HepG2 (cell line): ENCODE data around the gene GRB7. TPM values are rescaled to one million over a fixed set of nuclear protein-coding genes. Genes with fewer than 3 reads are reported as not detected.

Experiments
- ATAD3A ChIP-seq: sonication (generic); formaldehyde crosslinking; IDR thresholded peaks from 2 replicates; pipeline ENCODE4 v1.4.0; 2020; ENCODE audit warnings: missing genetic modification reagents
- ATF7-NPFF ChIP-seq: sonication (generic); formaldehyde crosslinking; IDR thresholded peaks from 2 replicates; pipeline ENCODE4 v1.8.1; 2023; ENCODE audit warnings: mild to moderate bottlenecking, low read depth, missing genetic modification reagents, moderate library complexity
- CENPT ChIP-seq: sonication (generic); formaldehyde crosslinking; IDR thresholded peaks from 2 replicates; pipeline ENCODE4 v1.8.0; 2022; ENCODE audit warnings: low read depth, mild to moderate bottlenecking, moderate library complexity, missing genetic modification reagents
- FOSL2 ChIP-seq: sonication (generic); formaldehyde crosslinking; IDR thresholded peaks from 2 replicates; pipeline ENCODE4 v1.4.0; 2020; ENCODE audit warnings: missing genetic modification reagents
- HNRNPK ChIP-seq: fragments of 200-400 bp; formaldehyde crosslinking; IDR thresholded peaks from 2 replicates; pipeline ENCODE4 v1.6.1; 2018; ENCODE audit warnings: low read length, low read depth, moderate library complexity, mild to moderate bottlenecking; ENCODE audit not compliant: poor library complexity, severe bottlenecking
- NFE2L1 ChIP-seq: sonication (generic); formaldehyde crosslinking; IDR thresholded peaks from 2 replicates; pipeline ENCODE4 v1.4.0; 2020; ENCODE audit warnings: missing genetic modification reagents, mild to moderate bottlenecking, borderline replicate concordance
- ZC3H4 ChIP-seq: sonication (generic); formaldehyde crosslinking; IDR thresholded peaks from 2 replicates; pipeline ENCODE4 v1.4.0; 2020; ENCODE audit warnings: missing genetic modification reagents, borderline replicate concordance
- ZFP1 ChIP-seq: IDR thresholded peaks from 2 replicates; pipeline ENCODE4 v1.6.1; 2016
- ZHX2 ChIP-seq, 2 experiments: sonication (generic) in 1 of 2; formaldehyde crosslinking in 1 of 2; IDR thresholded peaks; 2 replicates each; pipeline versions ENCODE4 v1.6.1 to v1.9.0; 2014 to 2022; ENCODE audit warnings: antibody characterized with exemption in 1 of 2, borderline replicate concordance in 1 of 2, inconsistent platforms in 1 of 2, low read depth in 1 of 2, missing genetic modification reagents in 1 of 2
- ZNF121 ChIP-seq: sonication (generic); formaldehyde crosslinking; IDR thresholded peaks from 2 replicates; pipeline ENCODE4 v1.5.0; 2020; ENCODE audit warnings: mild to moderate bottlenecking, missing genetic modification reagents
- ZNF234 ChIP-seq: sonication (generic); formaldehyde crosslinking; conservative IDR thresholded peaks from 2 replicates; pipeline ENCODE4 v1.5.1; 2020; ENCODE audit warnings: mild to moderate bottlenecking, missing genetic modification reagents
- ZNF282 ChIP-seq: fragments of 450-650 bp; IDR thresholded peaks from 2 replicates; pipeline ENCODE4 v1.6.1; 2018; ENCODE audit not compliant: partially characterized antibody
- ZNF703 ChIP-seq: sonication (generic); formaldehyde crosslinking; IDR thresholded peaks from 2 replicates; pipeline ENCODE4 v1.5.1; 2020; ENCODE audit warnings: missing genetic modification reagents, mild to moderate bottlenecking, moderate library complexity, borderline replicate concordance
- ZNF740 ChIP-seq: sonication (generic); formaldehyde crosslinking; IDR thresholded peaks from 2 replicates; pipeline ENCODE4 v1.4.0; 2020; ENCODE audit warnings: missing genetic modification reagents
- polyA plus RNA-seq, 8 experiments: library from polyadenylated mRNA; depleted of rRNA in 3 of 8; stranded (reverse) in 7 of 8; unstranded in 1 of 8; fragments of >200 nt; fragmentation: Illumina TruSeq in 4 of 8; extraction: Trizol in 4 of 8; gene quantifications; 2 replicates each; pipeline versions ENCODE4 v1.2.1 to v1.2.3, GENCODE V29; 2011 to 2016; ENCODE audit warnings: low read depth in 4 of 8, missing spikeins in 1 of 8, mixed read lengths in 1 of 8; ENCODE audit not compliant: insufficient read depth in 1 of 8
- total RNA-seq, 5 experiments: library from RNA; depleted of rRNA; stranded (reverse); fragments of >200 nt; fragmentation: Illumina TruSeq; extraction: Trizol; gene quantifications; 2 replicates each; pipeline ENCODE4 v1.2.3, GENCODE V29; 2016; ENCODE audit warnings: low read depth in 1 of 5
- TF ChIP-seq, protein P1 (sequence below), 2 experiments: sonication (generic) in 1 of 2; formaldehyde crosslinking in 1 of 2; IDR thresholded peaks; 2 replicates each; pipeline versions ENCODE4 v1.4.0 to v1.6.1; 2016 to 2020; ENCODE audit warnings: borderline replicate concordance in 1 of 2, low read depth in 1 of 2, mild to moderate bottlenecking in 1 of 2, missing genetic modification reagents in 1 of 2

The GRB7 gene
- total and polyA plus RNA-seq, 2 of the 13 experiments (the other 11 are each of a cell fraction or from before 2014, with no cell fraction given): 60.2 to 77.7 TPM

DNA sequence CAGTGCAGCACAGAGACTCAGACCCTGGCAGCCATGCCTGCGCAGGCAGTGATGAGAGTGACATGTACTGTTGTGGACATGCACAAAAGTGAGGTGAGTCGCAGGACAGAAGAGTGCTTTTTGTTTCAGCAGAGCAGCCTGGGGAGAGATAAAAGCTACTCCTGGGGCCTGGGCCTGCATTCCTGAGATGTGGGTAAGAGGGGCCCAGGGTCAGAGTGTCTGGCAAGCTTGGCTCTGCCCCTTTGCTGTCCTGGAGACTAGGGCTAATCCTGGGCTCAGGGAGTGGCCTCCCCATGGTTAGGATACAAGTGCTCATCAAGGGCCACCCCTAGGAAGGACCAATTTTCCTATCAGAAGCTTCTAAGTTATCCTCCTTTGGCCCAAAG is 42.7 kb upstream of the GRB7 start (continued):
- TF ChIP-seq ZHX2 (IDR thresholded peaks at IDR 0.05; ENCODE audit: low read depth): no peak
- TF ChIP-seq ZHX2 (CRISPR knock-in tag; IDR thresholded peaks at IDR 0.05; ENCODE audit: borderline replicate concordance): 0 out of 2 replicates have a peak, but pooled peaks have one; percentile 7
- no peak for TF ChIP-seq ZNF121
- TF ChIP-seq ZNF703: 0 out of 2 replicates have a peak, but pooled peaks have one; percentile 21
- no peak for TF ChIP-seq NFE2L1 (CRISPR knock-in tag)
- 0 out of 2 replicates have a peak, but pooled peaks have one; percentile 15 for TF ChIP-seq ZNF740
- TF ChIP-seq, protein P1, sequence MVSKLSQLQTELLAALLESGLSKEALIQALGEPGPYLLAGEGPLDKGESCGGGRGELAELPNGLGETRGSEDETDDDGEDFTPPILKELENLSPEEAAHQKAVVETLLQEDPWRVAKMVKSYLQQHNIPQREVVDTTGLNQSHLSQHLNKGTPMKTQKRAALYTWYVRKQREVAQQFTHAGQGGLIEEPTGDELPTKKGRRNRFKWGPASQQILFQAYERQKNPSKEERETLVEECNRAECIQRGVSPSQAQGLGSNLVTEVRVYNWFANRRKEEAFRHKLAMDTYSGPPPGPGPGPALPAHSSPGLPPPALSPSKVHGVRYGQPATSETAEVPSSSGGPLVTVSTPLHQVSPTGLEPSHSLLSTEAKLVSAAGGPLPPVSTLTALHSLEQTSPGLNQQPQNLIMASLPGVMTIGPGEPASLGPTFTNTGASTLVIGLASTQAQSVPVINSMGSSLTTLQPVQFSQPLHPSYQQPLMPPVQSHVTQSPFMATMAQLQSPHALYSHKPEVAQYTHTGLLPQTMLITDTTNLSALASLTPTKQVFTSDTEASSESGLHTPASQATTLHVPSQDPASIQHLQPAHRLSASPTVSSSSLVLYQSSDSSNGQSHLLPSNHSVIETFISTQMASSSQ (IDR thresholded peaks at IDR 0.05; ENCODE audit: low read depth): no peak
- TF ChIP-seq, protein P1 (CRISPR knock-in tag; IDR thresholded peaks at IDR 0.05; ENCODE audit: borderline replicate concordance): no peak
- peak; percentile 84 for TF ChIP-seq ZC3H4 (CRISPR knock-in tag)
- TF ChIP-seq ZNF282: no peak
- TF ChIP-seq FOSL2 (CRISPR knock-in tag): peak; percentile 18; the same call in 1 of the 2 replicates
- no peak for TF ChIP-seq CENPT (CRISPR knock-in tag)
- 0 out of 2 replicates have a peak, but pooled peaks have one; percentile 51 for TF ChIP-seq ATAD3A (CRISPR knock-in tag)
- TF ChIP-seq HNRNPK: no peak
- TF ChIP-seq ZFP1 (CRISPR knock-in tag): peak; percentile 21; the same call in 1 of the 2 replicates
- no peak for TF ChIP-seq ATF7-NPFF
- TF ChIP-seq ZNF234 (CRISPR knock-in tag): no peak
